ENCODE results near the gene ZNF626.

- TF ChIP-seq CTCF (conservative IDR thresholded peaks at IDR 0.05; ENCODE audit: low read length) (no peak), EZH2phosphoT487 (IDR thresholded peaks at IDR 0.05; ENCODE audit: borderline replicate concordance) (no peak)
Measured at GRCh38 chr19:20669263-20669662, 7.9 kb upstream of the ZNF626 start.
